Measurements from ENCODE around the gene PALS1.

GRCh38 chr14:67270145-67270753 is 29.0 kb downstream of the PALS1 start:
- no peak for TF ChIP-seq POLR2A (IDR thresholded peaks at IDR 0.05; ENCODE audit: low read length)
- no peak for TF ChIP-seq GATA1 (IDR thresholded peaks at IDR 0.05; ENCODE audit: low read depth, low read length)
